Activated CD4-positive, CD25-positive, alpha-beta regulatory T cell treated with anti-CD3 and anti-CD28 coated beads, Interleukin-2, amount 50 U/mL, for 72 hours (primary cell): ENCODE measurements around the gene ADGRE2.
A peak's percentile ranks its signal among the peaks of the same experiment; 100 is the strongest.

Source experiments
- DNase-seq: peaks from one replicate; pipeline ENCODE4 v3.0.0; 2021

The ADGRE2 gene

DNA sequence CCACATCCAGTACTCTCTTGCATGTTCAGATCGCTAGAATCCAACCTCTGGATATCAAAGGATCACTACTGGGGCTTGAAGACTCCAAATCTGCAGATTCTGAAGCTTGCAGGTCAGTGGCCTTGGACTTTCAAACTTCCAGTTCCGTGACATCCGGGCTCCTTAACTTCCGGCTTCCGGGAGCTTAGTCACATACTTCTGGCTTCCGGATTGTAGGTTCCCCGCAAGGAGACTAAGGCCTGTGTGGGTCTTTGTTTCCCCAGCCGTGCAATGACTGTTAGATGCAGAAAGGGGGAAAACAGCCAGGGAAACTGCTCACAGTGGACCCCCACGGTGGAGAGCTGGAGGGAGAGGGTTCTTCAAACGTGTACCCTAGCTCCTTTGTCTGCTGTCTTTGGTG lies 47.2 kb downstream of the ADGRE2 start:
- DNase-seq, result no peak

DNA sequence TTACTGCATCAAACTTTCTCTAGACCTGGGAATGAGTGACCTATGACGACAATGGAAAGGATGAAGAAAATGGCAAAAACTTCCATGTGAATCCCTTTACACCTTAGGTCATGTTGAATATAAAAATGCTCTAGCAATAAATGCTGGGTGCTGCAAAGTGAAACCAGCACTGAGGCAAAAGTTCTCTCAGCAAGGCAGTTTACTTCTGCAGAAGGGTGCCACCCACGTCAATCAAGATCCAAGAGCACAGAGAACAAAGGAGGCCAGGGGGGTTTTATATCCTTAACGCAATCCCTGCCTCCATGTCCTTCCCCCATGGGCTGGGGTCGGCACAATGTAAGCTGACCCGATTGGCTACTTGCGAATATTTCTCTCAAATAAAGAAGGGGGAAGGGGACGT lies 49.8 kb downstream of the ADGRE2 start:
- DNase-seq, result no peak

DNA sequence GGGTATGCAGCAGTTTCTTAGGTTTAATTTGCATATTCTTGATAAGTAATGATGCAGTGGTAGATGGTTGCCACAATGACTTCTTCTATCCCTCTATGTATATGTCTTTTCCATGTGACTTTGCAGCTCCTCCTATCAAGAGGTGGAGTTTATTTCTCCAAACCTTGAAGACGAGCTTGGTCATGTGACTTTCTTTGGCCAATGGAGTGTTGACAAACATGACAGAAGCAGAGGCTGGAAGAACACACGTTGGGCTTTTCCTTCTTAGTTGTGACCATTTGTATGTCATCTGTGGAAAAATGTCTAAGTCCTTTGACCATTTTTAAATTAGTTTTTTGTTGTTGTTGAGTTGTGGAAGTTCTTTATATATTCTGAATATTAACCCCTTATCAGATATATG lies 56.2 kb downstream of the ADGRE2 start:
- no peak for DNase-seq

DNA sequence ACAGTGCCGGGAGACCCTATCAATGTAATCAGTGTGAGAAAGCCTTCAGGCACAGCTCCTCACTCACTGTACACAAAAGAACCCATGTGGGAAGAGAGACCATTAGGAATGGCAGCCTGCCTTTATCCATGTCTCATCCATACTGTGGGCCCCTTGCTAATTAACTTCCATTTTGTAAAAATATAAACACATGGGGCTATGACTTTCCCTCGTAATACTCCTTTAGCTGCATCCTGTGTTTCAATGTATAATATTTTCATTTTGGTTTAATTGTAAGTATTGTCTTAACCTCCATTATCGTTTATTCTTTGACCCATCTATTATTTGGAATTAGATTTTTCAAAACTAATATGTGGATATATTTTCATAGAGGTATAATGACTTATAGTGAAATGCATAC lies 59.2 kb downstream of the ADGRE2 start:
- no peak for DNase-seq

DNA sequence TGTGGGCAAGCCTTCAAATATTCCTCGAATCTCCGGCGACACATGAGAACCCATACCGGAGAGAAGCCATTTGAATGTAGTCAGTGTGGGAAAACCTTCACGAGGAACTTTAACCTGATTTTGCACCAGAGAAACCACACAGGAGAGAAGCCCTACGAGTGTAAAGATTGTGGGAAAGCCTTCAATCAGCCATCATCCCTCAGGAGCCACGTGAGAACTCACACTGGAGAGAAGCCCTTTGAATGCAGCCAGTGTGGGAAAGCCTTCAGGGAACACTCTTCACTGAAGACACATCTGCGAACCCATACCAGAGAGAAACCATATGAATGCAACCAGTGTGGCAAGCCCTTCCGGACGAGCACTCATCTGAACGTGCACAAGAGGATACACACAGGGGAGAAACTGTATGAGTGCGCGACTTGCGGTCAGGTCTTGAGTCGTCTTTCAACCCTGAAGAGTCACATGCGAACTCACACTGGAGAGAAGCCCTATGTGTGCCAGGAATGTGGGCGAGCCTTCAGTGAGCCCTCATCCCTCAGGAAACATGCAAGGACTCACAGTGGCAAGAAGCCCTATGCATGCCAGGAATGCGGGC lies 59.7 kb downstream of the ADGRE2 start:
- DNase-seq, result no peak

DNA sequence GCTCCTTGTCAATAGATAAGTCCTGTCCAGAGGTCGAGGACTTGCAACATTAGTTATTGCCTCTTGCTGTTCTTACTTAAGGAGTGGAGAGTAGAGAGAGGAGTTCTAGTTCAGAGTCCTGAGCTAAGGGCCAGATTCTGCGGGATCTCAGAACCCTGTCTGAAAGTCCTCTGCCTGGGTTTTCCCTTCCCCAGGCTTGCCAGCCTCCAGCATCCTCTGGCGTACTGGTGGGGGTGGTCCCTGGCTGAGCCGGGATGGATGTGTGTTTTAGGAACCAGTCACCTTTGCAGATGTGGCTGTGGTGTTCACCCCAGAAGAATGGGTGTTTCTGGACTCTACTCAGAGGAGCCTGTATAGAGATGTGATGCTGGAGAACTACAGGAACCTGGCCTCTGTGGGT lies 62.5 kb downstream of the ADGRE2 start:
- DNase-seq, result no peak

DNA sequence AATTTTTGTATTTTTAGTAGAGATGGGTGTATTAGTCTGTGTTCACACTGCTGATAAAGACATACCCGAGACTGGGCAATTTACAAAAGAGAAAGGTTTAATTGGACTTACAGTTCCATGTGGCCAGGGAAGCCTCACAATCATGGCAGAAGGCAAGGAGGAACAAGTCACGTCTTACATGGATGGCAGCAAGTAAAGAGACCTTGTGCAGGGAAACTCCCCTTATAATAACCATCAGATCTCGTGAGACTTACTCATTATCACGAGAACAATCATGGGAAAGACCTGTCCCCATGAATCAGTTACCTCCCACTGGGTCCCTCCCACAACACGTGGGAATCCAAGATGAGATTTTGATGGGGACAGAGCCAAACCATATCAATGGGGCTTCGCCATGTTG lies 73.9 kb downstream of the ADGRE2 start:
- no peak for DNase-seq

DNA sequence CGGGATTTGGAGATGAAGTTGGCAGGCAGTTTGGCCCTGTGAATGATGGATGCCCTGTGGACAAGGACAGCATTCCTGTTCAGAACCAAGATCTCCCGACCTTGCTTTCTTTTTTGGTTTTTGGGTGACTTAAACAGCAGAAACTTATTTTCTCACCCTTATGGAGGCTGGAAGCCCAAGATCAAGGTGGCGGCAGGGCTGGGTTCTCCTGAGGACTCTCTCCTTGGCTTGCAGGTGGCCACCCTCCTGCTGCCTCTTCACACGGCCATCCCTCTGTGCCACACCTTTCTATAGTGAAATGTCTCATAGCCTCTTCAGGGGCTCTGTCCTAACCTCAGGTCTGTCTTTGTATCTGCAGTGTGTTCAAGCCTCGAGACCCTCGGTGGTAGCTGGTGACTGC lies 74.5 kb downstream of the ADGRE2 start:
- DNase-seq, result no peak

DNA sequence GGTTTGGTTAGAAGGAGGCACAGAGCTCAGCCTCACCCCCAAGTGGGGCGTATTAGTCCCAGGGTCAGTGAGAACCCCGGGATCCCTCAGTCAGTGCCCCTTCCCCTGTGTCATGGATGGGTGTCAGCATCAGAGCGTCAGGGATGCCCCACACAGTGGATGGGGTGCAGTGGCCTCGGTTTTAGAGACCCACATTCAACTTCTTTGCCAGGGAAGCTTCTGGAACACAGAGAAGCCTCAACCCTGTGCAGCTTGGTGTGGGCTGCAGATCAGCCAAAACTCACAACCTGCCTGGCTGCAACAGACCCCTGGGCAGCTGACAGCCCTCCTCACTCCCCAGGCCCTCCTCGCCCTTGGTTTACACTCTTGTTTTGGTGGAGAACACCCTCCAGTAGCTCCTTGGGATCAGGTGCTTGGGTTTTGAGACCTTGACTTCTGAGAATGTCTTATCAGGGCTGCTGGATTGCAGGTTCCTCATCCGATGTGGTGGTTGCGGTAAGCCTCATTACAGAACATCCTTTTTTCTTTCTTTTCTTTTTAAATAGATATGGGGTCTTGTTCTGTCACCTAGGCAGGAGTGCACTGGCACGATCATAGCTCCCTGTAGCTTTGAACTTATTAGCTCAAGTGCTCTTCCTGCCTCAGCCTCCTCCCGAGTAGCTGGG lies 77.5 kb downstream of the ADGRE2 start:
- no peak for DNase-seq

DNA sequence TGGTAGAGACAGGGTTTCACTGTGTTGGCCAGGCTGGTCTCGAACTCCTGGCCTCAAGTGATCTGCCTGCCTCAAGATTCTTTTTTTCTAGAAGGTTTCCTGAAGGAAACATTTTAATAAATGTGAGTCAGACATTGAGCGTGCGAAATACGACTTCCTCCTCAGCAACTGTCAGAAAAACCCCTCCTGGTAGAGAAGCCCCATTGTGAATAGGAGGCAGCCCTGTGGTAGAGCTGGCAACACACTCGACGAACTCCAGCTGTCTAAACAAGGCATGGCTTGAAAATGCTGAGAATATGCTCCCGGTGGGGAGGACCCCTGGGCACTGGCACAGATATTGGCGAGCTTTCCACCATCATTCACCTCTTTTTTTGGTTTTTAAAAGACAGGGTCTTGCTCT lies 78.7 kb downstream of the ADGRE2 start:
- DNase-seq, result no peak

DNA sequence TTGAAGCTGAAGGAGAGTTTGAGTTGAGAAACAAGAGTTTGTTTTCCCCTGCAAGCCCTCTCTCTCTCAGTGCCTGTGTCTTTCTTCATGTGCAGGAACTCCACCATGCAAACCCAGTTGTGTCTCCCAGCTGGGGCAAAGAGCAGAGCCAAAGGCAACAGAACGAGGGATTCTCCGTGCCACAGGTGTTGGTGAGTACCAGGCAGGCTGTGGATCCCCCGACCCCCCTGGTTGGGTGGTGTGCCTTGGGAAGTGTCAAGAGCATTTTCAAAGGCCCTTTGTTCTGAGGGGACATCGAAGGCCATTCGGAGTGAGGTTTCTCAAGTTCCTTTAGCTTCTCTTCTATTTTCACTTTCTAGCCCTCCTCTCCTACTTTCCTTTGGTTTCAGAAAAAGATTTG lies 82.9 kb downstream of the ADGRE2 start:
- no peak for DNase-seq

DNA sequence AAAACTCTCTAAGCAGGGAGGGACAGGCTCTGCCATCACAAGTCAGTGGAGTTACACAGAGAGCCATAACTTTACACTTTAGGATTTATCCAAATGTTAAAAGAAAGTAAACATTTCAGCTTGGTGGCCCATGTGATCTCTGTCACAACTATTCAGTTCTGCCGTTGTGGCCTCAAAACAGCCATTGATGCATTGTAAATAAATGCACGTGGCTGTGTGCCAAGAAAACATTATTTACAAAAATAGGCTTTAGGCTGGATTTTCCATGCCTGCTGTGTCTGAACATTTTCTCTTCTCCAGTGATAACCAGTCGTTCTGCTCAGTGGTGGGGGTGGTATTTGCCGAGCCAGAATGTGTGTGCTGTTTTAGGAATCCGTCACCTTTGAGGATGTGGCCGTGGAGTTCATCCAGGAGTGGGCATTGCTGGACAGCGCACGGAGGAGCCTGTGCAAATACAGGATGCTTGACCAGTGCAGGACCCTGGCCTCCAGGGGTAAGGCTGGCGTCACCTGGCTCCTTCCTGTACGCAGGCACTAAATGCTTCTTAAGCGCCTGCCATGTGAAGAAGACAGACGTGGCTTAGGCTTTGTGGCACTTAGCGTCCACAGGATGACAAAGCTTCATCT lies 83.6 kb downstream of the ADGRE2 start:
- DNase-seq, result no peak

DNA sequence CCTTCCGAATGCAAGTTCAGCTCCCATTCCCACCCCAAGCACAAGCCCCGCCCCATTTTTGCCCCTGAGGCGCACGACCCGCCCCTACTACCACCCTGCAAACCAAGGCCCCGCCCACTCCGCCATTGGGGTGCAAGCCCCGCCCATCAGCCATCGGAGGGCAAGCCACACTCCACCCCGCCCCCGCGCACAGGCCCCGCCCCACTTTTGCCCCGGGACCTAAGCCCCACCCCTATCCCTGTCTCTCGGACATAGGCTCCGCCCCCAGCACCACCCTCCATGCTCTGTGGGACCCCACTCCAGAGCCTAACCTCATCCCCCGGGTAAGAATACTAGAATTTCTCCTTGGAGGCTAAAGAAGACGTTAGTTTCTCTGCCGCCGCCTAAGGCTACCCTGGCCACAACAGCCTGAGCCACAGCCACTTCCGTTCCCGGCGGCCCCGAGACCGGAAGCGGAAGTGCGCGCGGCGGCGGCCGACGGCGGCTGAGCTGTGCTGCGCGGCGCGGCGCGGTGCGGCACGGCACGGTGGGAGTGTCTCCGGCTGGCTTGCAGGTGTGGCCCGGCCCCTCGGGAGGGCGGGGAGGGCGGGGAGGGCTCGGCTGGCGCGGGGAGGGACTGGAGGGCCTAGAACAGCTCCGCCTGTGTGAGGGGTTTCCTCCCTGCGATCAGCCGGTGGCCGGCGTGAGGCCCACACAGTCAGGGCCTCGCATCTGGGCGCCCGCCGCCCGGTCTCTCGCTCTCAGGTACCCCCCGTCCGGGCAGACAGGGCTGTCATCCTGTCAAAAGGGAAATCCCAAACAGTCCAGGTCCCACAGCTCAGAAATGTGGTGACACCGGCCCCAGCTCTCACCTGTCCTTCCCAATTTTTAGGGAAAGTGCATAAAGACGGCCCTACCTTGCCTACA lies 88.5 kb downstream of the ADGRE2 start, which contains the start of gene ZNF333:
Gene ZNF333, plus strand, starts transcription at position 451 of the 906 bp plus-strand sequence. CDS start 3,444 bp downstream, outside the sequence.
- DNase-seq, result peak; percentile 98

DNA sequence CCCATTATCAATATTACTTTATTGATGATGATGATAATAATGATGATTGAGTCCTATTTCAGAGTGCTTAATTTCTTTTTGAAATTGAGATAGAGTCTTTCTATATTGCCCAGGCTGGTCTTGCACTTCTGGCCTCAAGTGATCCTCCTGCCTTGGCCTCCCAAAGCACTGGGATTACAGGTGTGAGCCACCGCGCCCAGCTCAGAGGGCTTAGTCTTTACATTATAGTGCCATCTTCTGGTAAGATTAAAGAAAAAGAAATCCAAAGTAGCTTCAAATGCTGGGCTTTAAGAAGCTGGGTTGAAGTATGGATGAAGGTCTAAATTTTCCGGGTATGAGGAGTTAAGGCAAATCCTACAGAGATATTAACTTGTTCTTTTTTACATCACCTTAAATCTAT lies 91.9 kb downstream of the ADGRE2 start:
- DNase-seq, result no peak

DNA sequence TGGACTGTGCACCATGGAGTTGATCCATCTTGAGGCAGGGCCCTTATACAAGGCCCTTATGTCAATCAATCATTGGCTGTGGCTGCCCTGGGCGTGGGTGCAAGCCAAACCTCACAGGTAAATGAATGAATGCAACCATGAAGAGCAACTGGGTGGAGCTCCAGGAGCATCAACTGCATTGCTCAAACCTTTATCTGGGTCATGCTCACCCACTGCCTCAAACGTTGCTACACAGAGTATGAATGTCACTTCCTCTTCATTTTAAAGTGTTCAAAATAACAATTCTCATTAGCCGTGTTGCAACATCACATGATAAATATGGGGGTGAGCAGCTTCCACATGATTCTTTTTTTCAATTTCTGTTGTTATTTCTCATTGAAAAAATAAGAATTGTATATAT lies 94.9 kb downstream of the ADGRE2 start:
- no peak for DNase-seq
